Measurements from ENCODE around the gene STX11. TPM values are rescaled to one million over a fixed set of nuclear protein-coding genes. Genes with fewer than 3 reads are reported as not detected.

STX11 gene
- polyA plus RNA-seq, 1 donor (not counting 4 experiments of a cell fraction or from before 2014, with no cell fraction given), result 0.28 TPM

DNA sequence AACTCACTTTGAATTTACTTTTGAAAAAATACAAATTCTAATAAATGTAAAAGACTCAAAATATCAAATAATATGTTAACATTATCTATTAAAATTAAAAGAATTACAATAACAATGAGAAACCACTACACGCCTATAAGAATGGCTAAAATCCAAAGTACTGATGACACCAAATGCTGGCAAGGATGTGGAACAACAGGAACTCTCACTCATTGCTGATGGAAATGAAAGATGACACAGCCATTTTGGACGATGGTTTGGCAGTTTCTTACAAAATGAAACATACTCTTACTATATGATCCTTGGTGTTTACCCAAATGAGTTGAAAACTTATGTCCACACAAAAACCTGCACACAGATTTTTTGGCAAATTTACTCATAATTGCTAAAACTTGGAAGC is 15.6 kb upstream of the STX11 start:
- no peak for DNase-seq (ENCODE audit: low read depth, low spot score)
- Histone ChIP-seq H3K9ac (ENCODE audit: control insufficient read depth, extremely low read depth, insufficient read depth, low read length) (no peak overlapping the region), H3K36me3 (ENCODE audit: control insufficient read depth in 2 of 2, extremely low read depth in 1 of 2, insufficient read depth in 2 of 2, low read length in 2 of 2) (no peaks in the 10 kb centered on the region), H3K79me2 (ENCODE audit: control insufficient read depth, insufficient read depth, low read length) (no peaks in the 10 kb centered on the region), H3K4me2 (ENCODE audit: control insufficient read depth, extremely low read depth, insufficient read depth, low read depth, low read length) (no peak overlapping the region), H3K9me3 (ENCODE audit: control insufficient read depth, low read depth, low read length) (no peaks in the 10 kb centered on the region), H4K20me1 (ENCODE audit: control insufficient read depth, extremely low read depth, insufficient read depth, low read length) (no peaks in the 10 kb centered on the region), H3K4me3 (ENCODE audit: control insufficient read depth in 2 of 3, extremely low read depth in 1 of 3, insufficient read depth in 2 of 3, low read depth in 1 of 3, low read length in 3 of 3) (no peak overlapping the region), H3K4me1 (ENCODE audit: control insufficient read depth, extremely low read depth, insufficient read depth, low read length) (peaks cover 8% of the 10 kb centered on the region), H3K27me3 (ENCODE audit: control insufficient read depth, extremely low read depth, insufficient read depth, low read length) (no peaks in the 10 kb centered on the region), H2AFZ (ENCODE audit: control insufficient read depth, low read length) (no peak overlapping the region), H3K27ac (ENCODE audit: control insufficient read depth, insufficient read depth, low read length) (no peak overlapping the region), H3K9me1 (ENCODE audit: control insufficient read depth, extremely low read depth, insufficient read depth, low read length) (no peaks in the 10 kb centered on the region)
- dilution Hi-C loops (cut with MboI; ENCODE audit: extremely low pct_ligation_motif_present, low sequenced_read_pairs), result no loop called here
- FAIRE-seq, result no peak
- TF ChIP-seq, protein P1, sequence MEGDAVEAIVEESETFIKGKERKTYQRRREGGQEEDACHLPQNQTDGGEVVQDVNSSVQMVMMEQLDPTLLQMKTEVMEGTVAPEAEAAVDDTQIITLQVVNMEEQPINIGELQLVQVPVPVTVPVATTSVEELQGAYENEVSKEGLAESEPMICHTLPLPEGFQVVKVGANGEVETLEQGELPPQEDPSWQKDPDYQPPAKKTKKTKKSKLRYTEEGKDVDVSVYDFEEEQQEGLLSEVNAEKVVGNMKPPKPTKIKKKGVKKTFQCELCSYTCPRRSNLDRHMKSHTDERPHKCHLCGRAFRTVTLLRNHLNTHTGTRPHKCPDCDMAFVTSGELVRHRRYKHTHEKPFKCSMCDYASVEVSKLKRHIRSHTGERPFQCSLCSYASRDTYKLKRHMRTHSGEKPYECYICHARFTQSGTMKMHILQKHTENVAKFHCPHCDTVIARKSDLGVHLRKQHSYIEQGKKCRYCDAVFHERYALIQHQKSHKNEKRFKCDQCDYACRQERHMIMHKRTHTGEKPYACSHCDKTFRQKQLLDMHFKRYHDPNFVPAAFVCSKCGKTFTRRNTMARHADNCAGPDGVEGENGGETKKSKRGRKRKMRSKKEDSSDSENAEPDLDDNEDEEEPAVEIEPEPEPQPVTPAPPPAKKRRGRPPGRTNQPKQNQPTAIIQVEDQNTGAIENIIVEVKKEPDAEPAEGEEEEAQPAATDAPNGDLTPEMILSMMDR (optimal IDR thresholded peaks at IDR 0.05 in 1 of 3, IDR thresholded peaks at IDR 0.05 in 1 of 3, conservative IDR thresholded peaks at IDR 0.05 in 1 of 3; ENCODE audit: extremely low read depth in 1 of 3, insufficient read depth in 2 of 3, low read length in 3 of 3), result no peak
- TF ChIP-seq EZH2 (IDR thresholded peaks at IDR 0.05; ENCODE audit: low read length), result no peak

DNA sequence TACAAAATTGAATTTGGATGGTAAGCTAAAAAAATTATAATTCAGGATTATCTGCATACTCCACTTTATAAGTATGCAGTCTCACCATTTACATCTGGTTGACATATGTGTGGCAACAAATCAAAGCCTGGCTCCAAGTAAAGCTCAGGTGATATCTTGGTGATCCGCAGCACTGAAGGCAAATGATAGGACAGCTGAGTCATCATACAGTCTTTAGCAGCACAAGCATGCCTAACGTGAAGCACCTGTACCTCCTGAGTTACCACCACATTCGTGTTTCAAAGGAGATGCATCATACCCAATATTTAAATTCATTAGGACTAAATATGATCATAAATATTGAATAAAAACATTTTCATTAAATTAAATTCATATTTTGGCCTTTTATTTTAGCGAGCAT is 11.8 kb upstream of the STX11 start:
- no peak overlapping the region for H3K4me2 ChIP-seq (ENCODE audit: control insufficient read depth, extremely low read depth, insufficient read depth, low read depth, low read length)
- H4K20me1 ChIP-seq (ENCODE audit: control insufficient read depth, extremely low read depth, insufficient read depth, low read length), result no peaks in the 10 kb centered on the region
- FAIRE-seq (no peak), DNase-seq (ENCODE audit: low read depth, low spot score) (no peak)
- no peaks in the 10 kb centered on the region for H3K9me1 ChIP-seq (ENCODE audit: control insufficient read depth, extremely low read depth, insufficient read depth, low read length)
- H2AFZ ChIP-seq (ENCODE audit: control insufficient read depth, low read length), result no peak overlapping the region
- TF ChIP-seq, protein P1 (optimal IDR thresholded peaks at IDR 0.05 in 1 of 3, IDR thresholded peaks at IDR 0.05 in 1 of 3, conservative IDR thresholded peaks at IDR 0.05 in 1 of 3; ENCODE audit: extremely low read depth in 1 of 3, insufficient read depth in 2 of 3, low read length in 3 of 3), result no peak
- no peak for TF ChIP-seq EZH2 (IDR thresholded peaks at IDR 0.05; ENCODE audit: low read length)
- H3K36me3 ChIP-seq (ENCODE audit: control insufficient read depth in 2 of 2, extremely low read depth in 1 of 2, insufficient read depth in 2 of 2, low read length in 2 of 2), result no peaks in the 10 kb centered on the region
- H3K4me3 ChIP-seq (ENCODE audit: control insufficient read depth in 2 of 3, extremely low read depth in 1 of 3, insufficient read depth in 2 of 3, low read depth in 1 of 3, low read length in 3 of 3), result no peak overlapping the region
- no peaks in the 10 kb centered on the region for H3K27me3 ChIP-seq (ENCODE audit: control insufficient read depth, extremely low read depth, insufficient read depth, low read length)
- no peaks in the 10 kb centered on the region for H3K79me2 ChIP-seq (ENCODE audit: control insufficient read depth, insufficient read depth, low read length)
- no peak overlapping the region for H3K27ac ChIP-seq (ENCODE audit: control insufficient read depth, insufficient read depth, low read length)
- no peak overlapping the region for H3K9ac ChIP-seq (ENCODE audit: control insufficient read depth, extremely low read depth, insufficient read depth, low read length)
- no peaks in the 10 kb centered on the region for H3K9me3 ChIP-seq (ENCODE audit: control insufficient read depth, low read depth, low read length)
- dilution Hi-C loops (cut with MboI; ENCODE audit: extremely low pct_ligation_motif_present, low sequenced_read_pairs), result no loop called here
- H3K4me1 ChIP-seq (ENCODE audit: control insufficient read depth, extremely low read depth, insufficient read depth, low read length), result no peaks in the 10 kb centered on the region

Data from keratinocyte (primary cell).